Stomach (tissue), 9 donors: ENCODE results near the gene NSUN7. TPM values are rescaled to one million over a fixed set of nuclear protein-coding genes. Genes with fewer than 3 reads are reported as not detected.

Experiments used
- DNase-seq, 2 donors: peaks; one replicate each; pipeline versions ENCODE4 v3.0.0 to v3.0.0-alpha.2; 2013 to 2019
- H3K27ac ChIP-seq, 5 donors: fragments of 200-600 bp in 4 of 5; sonication (generic) in 4 of 5; one replicate each; pipeline ENCODE4 v1.5.1; 2013 to 2019; ENCODE audit warnings: mild to moderate bottlenecking in 1 of 5, moderate library complexity in 1 of 5
- H3K27me3 ChIP-seq, 3 donors: fragments of 200-600 bp; sonication (generic); one replicate each; pipeline ENCODE4 v1.5.1; 2017 to 2019; ENCODE audit warnings: mixed run types in 1 of 3
- H3K36me3 ChIP-seq, 4 donors: fragments of 200-600 bp; sonication (generic); 1 replicate in 3 of 4; 2 replicates in 1 of 4; pipeline ENCODE4 v1.5.1; 2016 to 2019
- H3K4me1 ChIP-seq, 4 donors: fragments of 200-600 bp; sonication (generic); one replicate each; pipeline ENCODE4 v1.5.1; 2016 to 2019
- H3K4me3 ChIP-seq, 4 donors: fragments of 200-600 bp; sonication (generic) in 3 of 4; one replicate each; pipeline ENCODE4 v1.5.1; 2016 to 2019; ENCODE audit warnings: mild to moderate bottlenecking in 1 of 4
- H3K9me3 ChIP-seq, 4 donors: fragments of 200-600 bp; sonication (generic); one replicate each; pipeline ENCODE4 v1.5.1; 2016 to 2019
- EP300 ChIP-seq: sonication (generic); formaldehyde crosslinking; IDR thresholded peaks from one replicate; pipeline ENCODE4 v1.6.1; 2017; ENCODE audit warnings: antibody characterized with exemption
- POLR2A ChIP-seq, 4 donors: fragments of 450-650 bp; IDR thresholded peaks; one replicate each; pipeline ENCODE4 v1.6.1; 2016; ENCODE audit warnings: antibody characterized with exemption in 4 of 4, control low read depth in 2 of 4, mild to moderate bottlenecking in 1 of 4, moderate library complexity in 1 of 4
- POLR2AphosphoS5 ChIP-seq, 3 donors: sonication (generic); formaldehyde crosslinking; IDR thresholded peaks; one replicate each; pipeline ENCODE4 v1.6.1; 2016; ENCODE audit warnings: antibody characterized with exemption in 3 of 3
- WGBS, 5 donors: extraction: QIAGEN DNeasy Blood & Tissue Kit in 3 of 5; methylation state at CpG; one replicate each; pipeline versions ENCODE4 v1.1.5 to v1.1.7; 2013 to 2018; 5-methylcytosine and 5-hydroxymethylcytosine counted together
- intact Hi-C: fragments of 100-400 bp; cut with DNase I; formaldehyde crosslinking; loops from one replicate; pipeline ENCODE4 v1.15.1; 2023; ENCODE audit warnings: low total_unique reads
- polyA plus RNA-seq, 3 donors: library from polyadenylated mRNA; stranded (reverse); fragments of 200-250 nt; gene quantifications; one replicate each; pipeline ENCODE4 v1.2.3, GENCODE V29; 2013
- total RNA-seq, 5 donors: library from RNA; depleted of rRNA; stranded (reverse); fragments of >200 nt; gene quantifications; one replicate each; pipeline versions ENCODE4 v1.1.0 to v1.2.3, GENCODE V29; 2014 to 2016
- TF ChIP-seq, protein P1 (sequence below), 7 experiments: fragments of 450-650 bp in 4 of 7; fragments of 200-600 bp in 3 of 7; sonication (generic) in 3 of 7; IDR thresholded peaks; one replicate each; pipeline ENCODE4 v1.5.1; 2016 to 2019; ENCODE audit warnings: antibody characterized with exemption in 7 of 7, control low read depth in 2 of 7, mild to moderate bottlenecking in 1 of 7
- donor health status: healthy with polysubstance abuse.
- donor health status: Bipolar disorder and iron deficiency.
- donor health status: healthy.

The NSUN7 gene
- total and polyA plus RNA-seq, 8 donors = 2.0 to 17.3 (median 7.9) TPM

DNA sequence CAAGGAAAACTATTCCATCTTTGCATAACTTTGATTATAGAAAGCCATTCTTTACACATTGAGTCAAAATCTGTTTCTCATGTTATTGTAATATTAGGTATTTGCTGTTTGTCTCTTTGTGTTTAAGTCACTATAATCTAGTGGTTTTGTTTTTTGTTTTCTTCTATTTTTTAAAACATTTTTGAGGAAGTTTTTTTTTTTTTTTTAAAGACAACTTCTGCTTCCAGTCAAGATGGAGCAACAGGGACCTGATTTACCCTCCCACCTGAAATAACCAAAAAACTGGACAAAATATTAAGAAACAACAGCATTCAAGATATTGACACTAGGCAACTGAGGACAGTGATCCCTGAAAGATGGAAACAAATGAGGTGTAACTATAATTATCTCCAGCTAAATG, 18.4 kb upstream of the NSUN7 start:
- Histone ChIP-seq H3K4me1 (peaks cover 0 to 23% (median 6%) of the 10 kb centered on the region in 4 donors), H3K27me3 (no peaks in the 10 kb centered on the region), H3K4me3 (no peak overlapping the region), H3K9me3 (no peaks in the 10 kb centered on the region), H3K27ac (peak overlapping the region in 3 of 5 donors; percentile 31 to 73 (median 62)), H3K36me3 (no peaks in the 10 kb centered on the region)
- intact Hi-C loops = no loop called here
- DNase-seq = no peak
- TF ChIP-seq POLR2A (IDR thresholded peaks at IDR 0.05) (no peak), POLR2AphosphoS5 (IDR thresholded peaks at IDR 0.05) (no peak), EP300 (no peak)
- TF ChIP-seq, protein P1, sequence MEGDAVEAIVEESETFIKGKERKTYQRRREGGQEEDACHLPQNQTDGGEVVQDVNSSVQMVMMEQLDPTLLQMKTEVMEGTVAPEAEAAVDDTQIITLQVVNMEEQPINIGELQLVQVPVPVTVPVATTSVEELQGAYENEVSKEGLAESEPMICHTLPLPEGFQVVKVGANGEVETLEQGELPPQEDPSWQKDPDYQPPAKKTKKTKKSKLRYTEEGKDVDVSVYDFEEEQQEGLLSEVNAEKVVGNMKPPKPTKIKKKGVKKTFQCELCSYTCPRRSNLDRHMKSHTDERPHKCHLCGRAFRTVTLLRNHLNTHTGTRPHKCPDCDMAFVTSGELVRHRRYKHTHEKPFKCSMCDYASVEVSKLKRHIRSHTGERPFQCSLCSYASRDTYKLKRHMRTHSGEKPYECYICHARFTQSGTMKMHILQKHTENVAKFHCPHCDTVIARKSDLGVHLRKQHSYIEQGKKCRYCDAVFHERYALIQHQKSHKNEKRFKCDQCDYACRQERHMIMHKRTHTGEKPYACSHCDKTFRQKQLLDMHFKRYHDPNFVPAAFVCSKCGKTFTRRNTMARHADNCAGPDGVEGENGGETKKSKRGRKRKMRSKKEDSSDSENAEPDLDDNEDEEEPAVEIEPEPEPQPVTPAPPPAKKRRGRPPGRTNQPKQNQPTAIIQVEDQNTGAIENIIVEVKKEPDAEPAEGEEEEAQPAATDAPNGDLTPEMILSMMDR (IDR thresholded peaks at IDR 0.05) = no peak

GRCh38 chr4:40731792-40732245, 17.9 kb upstream of the NSUN7 start:
- DNase-seq = peak; percentile 60 to 89
- no peaks in the 10 kb centered on the region for H3K9me3 ChIP-seq
- 10 to 22% (median 13%) methylated on average over 6 of the region's 6 CpGs for WGBS, 5 donors
- intact Hi-C loops = no loop called here
- no peaks in the 10 kb centered on the region for H3K27me3 ChIP-seq
- no peaks in the 10 kb centered on the region for H3K36me3 ChIP-seq
- TF ChIP-seq POLR2AphosphoS5 (IDR thresholded peaks at IDR 0.05) = peak in 1 of 3 donors; percentile 21
- TF ChIP-seq EP300 = no peak
- peaks cover 0 to 23% (median 6%) of the 10 kb centered on the region in 4 donors for H3K4me1 ChIP-seq
- peak overlapping the region in 3 of 5 donors; percentile 31 to 73 (median 62) for H3K27ac ChIP-seq
- no peak overlapping the region for H3K4me3 ChIP-seq

- peaks cover 0 to 23% (median 6%) of the 10 kb centered on the region in 4 donors for H3K4me1 ChIP-seq
- no peaks in the 10 kb centered on the region for H3K27me3 ChIP-seq
- WGBS, 5 donors = 66 to 90% (median 78%) methylated on average over 7 of the region's 7 CpGs
- no peak for DNase-seq
- intact Hi-C loops = no loop called here
- no peak overlapping the region for H3K4me3 ChIP-seq
- no peaks in the 10 kb centered on the region for H3K9me3 ChIP-seq
- H3K36me3 ChIP-seq = no peaks in the 10 kb centered on the region
- no peak overlapping the region for H3K27ac ChIP-seq
- TF ChIP-seq, protein P1 (IDR thresholded peaks at IDR 0.05) = no peak
- TF ChIP-seq EP300 (no peak), POLR2A (IDR thresholded peaks at IDR 0.05) (no peak), POLR2AphosphoS5 (IDR thresholded peaks at IDR 0.05) (no peak)
Observed at GRCh38 chr4:40733752-40734151, 16.0 kb upstream of the NSUN7 start.

DNA sequence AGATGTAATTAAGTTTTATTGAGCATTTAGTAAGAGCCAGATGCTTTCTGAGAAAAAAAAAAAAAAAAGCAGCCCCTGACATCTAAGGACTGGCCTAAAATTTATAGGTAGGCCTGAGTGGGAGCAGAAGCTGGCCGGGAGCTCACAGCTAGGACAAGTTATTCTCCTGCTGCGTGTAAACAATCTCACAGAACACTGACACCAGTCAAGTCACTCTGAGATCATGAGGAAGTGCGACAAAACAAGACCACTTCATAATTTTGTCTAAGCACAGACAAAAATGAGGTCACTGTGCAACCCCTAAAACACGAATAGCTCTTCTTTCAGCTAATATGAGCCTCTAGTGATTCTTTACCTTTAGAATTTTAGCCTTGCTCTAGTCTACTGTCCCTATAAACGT, 15.3 kb upstream of the NSUN7 start:
- Histone ChIP-seq H3K4me1 (peaks cover 0 to 23% (median 6%) of the 10 kb centered on the region in 4 donors), H3K27me3 (no peaks in the 10 kb centered on the region), H3K9me3 (no peaks in the 10 kb centered on the region), H3K36me3 (no peaks in the 10 kb centered on the region), H3K27ac (no peak overlapping the region), H3K4me3 (no peak overlapping the region)
- no peak for TF ChIP-seq POLR2AphosphoS5 (IDR thresholded peaks at IDR 0.05)
- TF ChIP-seq POLR2A (IDR thresholded peaks at IDR 0.05) = no peak
- TF ChIP-seq, protein P1 (IDR thresholded peaks at IDR 0.05) = no peak
- TF ChIP-seq EP300 = no peak
- intact Hi-C loops = no loop called here
- WGBS, 5 donors = 78 to 88% (median 86%) methylated on average over 5 of the region's 5 CpGs
- DNase-seq = no peak

GRCh38 chr4:40736910-40737309, 12.8 kb upstream of the NSUN7 start:
- no peak overlapping the region for H3K4me3 ChIP-seq
- H3K9me3 ChIP-seq = no peaks in the 10 kb centered on the region
- peaks cover 0 to 12% (median 1%) of the 10 kb centered on the region in 4 donors for H3K4me1 ChIP-seq
- no peaks in the 10 kb centered on the region for H3K27me3 ChIP-seq
- intact Hi-C loops = loop anchor here (5.0 kb wide), 1 partner anchor 160 kb away; no protein-coding TSS in a partner anchor
- WGBS, 5 donors = 76 to 93% (median 84%) methylated on average over 1 of the region's 1 CpG
- TF ChIP-seq, protein P1 (IDR thresholded peaks at IDR 0.05) = peak in 2 of 7 experiments; percentile 23 to 29
- no peak for TF ChIP-seq POLR2AphosphoS5 (IDR thresholded peaks at IDR 0.05)
- no peak for TF ChIP-seq POLR2A (IDR thresholded peaks at IDR 0.05)
- H3K36me3 ChIP-seq = no peaks in the 10 kb centered on the region
- DNase-seq = peak in 1 of 2 donors; percentile 65
- no peak overlapping the region for H3K27ac ChIP-seq
